HL-60/S4 treated with phorbol 12-myristate 13-acetate at 8.2 ng/mL for 4 days and 3 days (cell line): Measurements from ENCODE around the gene SORBS2.

Experiments
- in situ Hi-C: fragments of 300-500 bp; cut with MboI; formaldehyde crosslinking; loops from 2 replicates; pipeline ENCODE4 v1.15.0; 2022; ENCODE audit warnings: low sequenced_read_pairs

Gene SORBS2

DNA sequence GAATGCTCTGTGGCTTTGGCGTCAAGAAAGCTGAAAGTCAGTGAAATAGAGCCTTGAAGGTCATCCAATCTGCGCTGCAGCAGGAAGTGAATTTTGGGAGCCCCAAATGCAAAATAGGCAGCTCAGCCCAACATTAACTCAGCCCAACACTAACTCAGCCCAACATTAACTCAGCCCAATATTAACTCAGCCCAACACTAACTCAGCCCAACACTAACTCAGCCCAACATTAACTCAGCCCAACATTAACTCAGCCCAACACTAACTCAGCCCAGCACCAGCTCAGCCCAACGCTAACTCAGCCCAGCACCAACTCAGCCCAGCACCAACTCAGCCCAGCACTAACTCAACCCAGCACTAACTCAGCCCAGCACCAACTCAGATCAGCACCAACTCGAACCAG, 71.5 kb downstream of the SORBS2 start:
- in situ Hi-C loops: no loop called here

DNA sequence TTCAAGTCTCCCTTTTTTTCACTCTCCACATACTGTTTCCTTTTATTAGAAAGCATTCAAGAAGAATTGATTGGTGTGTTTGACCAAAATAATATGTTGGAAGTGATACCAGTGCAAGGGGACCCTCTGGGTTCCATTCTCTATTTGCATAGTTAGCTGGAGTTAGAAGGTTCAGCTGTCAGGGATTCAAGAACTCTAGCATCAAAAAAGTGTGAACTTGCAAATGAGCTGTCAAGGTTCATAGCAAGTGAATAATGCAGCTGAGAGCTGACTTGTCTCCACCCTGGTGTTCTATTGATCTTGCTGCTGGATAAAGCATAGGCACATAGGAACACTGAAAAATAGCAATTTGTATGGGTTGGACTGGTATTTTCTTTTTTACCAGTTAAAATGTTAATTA, 73.2 kb downstream of the SORBS2 start:
- in situ Hi-C loops: no loop called here

GRCh38 chr4:185738038-185738552, 73.9 kb downstream of the SORBS2 start:
- in situ Hi-C loops: no loop called here

DNA sequence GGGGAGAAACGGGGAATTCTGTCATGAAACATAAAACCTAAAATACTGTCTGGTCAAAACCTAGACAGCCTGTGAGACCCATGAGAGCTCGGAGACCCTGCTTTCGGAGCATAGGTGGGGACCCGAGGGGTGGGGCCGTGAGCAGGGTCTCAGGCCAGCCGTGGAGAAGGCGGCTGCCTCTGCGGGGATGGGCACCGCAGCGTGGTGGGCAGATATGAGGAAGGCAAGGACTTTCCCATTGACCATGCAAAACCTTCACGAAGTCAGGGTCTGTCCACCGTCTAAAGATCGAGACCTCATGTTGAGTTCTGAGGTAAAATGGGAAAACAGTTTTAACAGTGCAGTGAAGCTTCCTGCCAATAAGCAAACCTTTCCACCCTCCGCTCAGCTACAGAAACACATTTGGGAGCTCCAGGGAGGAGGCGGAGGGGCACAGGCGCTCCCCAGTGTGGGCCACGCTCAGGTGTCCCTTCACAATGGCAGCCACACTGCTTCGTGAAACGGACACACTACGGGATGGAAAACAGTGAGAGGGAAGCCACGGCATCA, 74.4 kb downstream of the SORBS2 start:
- in situ Hi-C loops: no loop called here

GRCh38 chr4:185736882-185737281, 75.1 kb downstream of the SORBS2 start:
- in situ Hi-C loops: no loop called here

- in situ Hi-C loops: no loop called here
Measured at GRCh38 chr4:185735866-185736400, 76.1 kb downstream of the SORBS2 start.

DNA sequence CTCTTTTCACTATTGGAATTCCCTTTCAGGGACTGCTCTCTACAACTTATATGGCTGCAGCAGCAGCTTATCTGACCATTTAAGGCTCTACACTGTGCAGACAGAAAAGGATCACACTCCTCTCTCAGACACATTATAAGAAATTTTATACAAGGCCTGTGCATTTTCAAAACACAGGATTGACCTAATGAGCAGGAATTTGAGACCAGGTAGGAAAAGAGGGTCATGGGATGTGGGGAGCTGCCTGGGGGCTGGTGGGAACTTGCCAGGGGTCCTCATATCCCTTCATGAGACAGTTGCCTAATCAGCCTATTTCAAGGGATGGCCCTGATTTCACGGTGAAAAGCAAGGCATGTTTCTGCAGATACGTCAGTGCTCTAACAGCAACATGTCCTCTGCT, 77.1 kb downstream of the SORBS2 start:
- in situ Hi-C loops: no loop called here

GRCh38 chr4:185734214-185734613, 77.8 kb downstream of the SORBS2 start:
- in situ Hi-C loops: no loop called here

DNA sequence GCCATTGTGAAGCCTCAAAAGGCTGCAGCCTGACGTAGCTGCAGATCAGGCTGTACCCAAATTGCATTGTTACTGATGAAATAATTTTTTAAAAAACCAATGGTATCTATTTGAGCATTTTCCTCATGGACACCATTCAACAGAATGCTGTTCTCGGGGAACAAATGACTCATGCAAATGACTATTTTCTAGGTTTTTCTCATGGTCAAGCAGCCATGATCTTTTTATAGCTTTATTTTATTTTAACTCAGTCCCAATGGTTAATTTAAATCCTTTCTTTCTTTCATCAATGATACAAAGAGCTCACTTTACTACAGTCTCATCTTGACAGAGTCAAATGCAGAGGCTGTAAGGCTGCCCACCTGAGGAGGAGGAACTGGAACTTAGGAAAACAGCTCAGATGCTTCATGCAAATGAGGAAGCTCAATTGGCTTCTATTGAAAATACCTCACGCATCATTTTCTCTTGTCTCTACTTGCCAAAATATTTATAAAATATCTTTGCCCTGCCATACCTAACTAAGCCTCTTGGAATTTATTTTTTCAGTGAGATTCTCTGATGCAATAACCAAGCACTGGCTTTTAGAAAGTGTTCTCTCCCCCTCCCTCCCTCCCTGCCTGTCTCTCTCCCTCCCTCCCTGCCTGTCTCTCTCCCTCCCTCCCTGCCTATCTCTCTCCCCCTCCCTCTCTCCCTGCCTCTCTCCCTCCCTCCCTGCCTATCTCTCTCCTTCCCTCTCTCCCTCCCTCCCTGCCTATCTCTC, 81.0 kb downstream of the SORBS2 start:
- in situ Hi-C loops: no loop called here

GRCh38 chr4:185730387-185730786, 81.6 kb downstream of the SORBS2 start:
- in situ Hi-C loops: no loop called here

DNA sequence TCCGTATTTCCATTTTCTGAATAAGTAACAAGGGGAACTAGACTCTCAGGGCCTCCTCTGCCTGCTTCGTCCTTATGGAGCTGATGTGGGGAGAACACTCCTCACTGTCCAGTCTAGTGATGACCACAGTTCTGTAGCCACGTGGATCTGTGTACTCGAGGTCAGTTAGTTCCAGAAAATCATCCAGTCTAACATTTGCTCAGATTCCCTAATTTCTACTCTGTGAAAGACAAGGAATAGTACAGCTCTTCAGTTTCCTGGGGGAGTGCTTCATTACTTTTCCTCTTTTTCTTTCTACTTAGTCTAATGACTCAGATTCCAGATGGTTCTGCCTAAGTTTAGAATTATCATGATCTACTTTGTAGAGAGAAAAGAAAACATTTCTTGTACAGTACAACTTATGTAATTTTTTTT, 82.6 kb downstream of the SORBS2 start:
- in situ Hi-C loops: no loop called here

DNA sequence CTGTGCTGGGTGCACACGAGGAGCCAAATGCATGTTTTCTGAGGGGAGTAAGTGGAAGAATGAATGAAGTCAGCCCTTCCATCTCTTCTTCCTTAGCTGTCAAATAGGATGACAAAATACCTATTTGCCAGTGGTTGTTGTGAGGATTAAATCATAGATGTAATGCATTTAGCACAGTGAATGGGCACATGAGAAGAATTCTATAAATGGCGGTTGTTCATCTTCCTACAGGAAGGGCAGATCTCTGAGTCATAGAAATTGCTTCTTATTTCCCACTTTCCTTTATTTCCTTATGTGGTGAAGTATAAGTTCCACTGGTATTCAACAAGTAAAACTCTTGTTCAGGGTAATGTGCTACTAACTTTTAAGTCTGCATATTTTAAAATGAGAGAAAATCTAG, 83.1 kb downstream of the SORBS2 start:
- in situ Hi-C loops: no loop called here

- in situ Hi-C loops: no loop called here
Measured at GRCh38 chr4:185726931-185727330, 85.1 kb downstream of the SORBS2 start.

DNA sequence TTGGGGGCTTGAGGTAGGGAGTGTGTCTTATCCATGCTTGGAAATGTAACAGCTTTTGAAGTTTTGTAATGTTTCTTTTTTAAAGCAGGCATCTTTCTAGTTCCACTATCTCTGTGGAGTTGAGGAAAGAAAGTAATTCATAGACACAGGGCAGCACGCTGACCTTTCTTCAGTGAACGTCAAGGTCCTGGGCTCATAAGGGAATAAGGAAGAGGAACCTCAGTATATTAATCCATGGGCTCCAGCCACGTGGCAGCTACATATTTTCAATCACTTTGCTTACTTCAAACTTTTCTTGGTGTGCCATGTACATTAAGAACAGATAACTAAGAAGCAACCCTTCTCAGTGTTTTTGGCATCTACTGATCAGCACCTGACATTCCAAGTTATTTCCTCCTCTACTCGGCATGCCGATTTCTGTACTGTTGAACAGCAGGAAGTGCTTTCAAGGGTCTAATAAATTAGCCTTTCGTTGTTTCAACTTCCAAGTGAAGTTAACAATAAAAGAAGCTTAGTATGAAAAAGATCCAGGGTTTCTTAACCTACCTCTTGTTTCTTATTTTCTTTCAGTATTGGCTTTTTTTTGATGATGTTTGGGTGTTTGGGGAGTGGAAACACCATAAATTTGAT, 88.2 kb downstream of the SORBS2 start:
- in situ Hi-C loops: no loop called here

- in situ Hi-C loops: no loop called here
Measured at GRCh38 chr4:185722029-185722316, 90.0 kb downstream of the SORBS2 start.

DNA sequence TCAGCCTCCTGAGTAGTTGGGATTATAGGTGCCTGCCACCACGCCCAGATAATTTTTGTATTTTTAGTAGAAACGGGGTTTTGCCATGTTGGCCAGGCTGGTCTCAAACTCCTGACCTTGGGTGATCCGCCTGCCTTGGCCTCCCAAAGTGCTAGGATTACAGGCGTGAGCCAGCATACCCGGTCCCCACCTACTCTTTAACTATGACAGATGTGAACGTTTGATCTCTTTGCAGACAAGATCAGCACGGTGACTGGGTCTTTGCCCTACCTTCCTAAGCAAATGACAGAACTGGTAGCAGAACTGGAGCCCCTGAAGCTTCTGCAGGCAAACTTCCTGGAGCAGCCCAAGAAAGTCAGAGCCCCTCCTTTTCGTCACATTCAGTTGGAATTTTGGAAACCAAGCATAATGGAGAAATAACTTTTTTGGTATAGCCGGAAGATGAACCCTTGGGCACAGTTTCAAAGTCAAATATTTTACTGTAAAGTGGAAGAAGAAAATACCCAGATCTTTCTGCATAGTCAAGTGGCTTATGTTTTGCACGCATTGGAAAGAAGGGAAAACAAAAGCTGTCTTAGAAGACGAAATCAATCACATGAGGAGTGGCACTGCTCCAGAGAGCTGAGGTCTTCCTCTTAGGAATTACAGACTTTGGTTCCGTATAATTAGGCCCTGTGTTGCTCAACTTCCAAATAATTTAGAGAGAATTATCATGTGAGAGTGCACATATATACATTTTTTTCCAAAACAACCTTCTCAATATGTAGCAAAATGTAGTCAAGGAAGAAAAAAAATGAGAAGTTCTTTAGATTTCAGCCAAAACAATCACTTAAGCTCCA, 90.6 kb downstream of the SORBS2 start:
- in situ Hi-C loops: no loop called here

- in situ Hi-C loops: no loop called here
Measured at GRCh38 chr4:185719500-185719858, 92.5 kb downstream of the SORBS2 start.

GRCh38 chr4:185718578-185719499, 93.2 kb downstream of the SORBS2 start:
- in situ Hi-C loops: no loop called here

GRCh38 chr4:185717377-185717741, 94.6 kb downstream of the SORBS2 start:
- in situ Hi-C loops: no loop called here
